GM21360 (cell line): ENCODE data around the gene RPL34.

Source experiments
- ATAC-seq: cut with Tn5 transposase; IDR thresholded peaks from one replicate; pipeline ENCODE4 v1.9.1; 2021; ENCODE audit warnings: mild to moderate bottlenecking, moderate library complexity; ENCODE audit not compliant: unreplicated experiment

Gene RPL34

GRCh38 chr4:108622828-108623227, 2.5 kb downstream of the RPL34 start:
- ATAC-seq = no peak

- no peak for ATAC-seq
Measured at GRCh38 chr4:108624263-108625056, 4.1 kb downstream of the RPL34 start.

GRCh38 chr4:108626056-108626455, 5.7 kb downstream of the RPL34 start:
- ATAC-seq = no peak

GRCh38 chr4:108628411-108628810, 8.0 kb downstream of the RPL34 start:
- ATAC-seq = no peak

- ATAC-seq = no peak
Measured at GRCh38 chr4:108635070-108635655, 14.8 kb downstream of the RPL34 start.

GRCh38 chr4:108636246-108636645, 15.9 kb downstream of the RPL34 start:
- no peak for ATAC-seq

GRCh38 chr4:108637856-108638255, 17.5 kb downstream of the RPL34 start:
- no peak for ATAC-seq

- no peak for ATAC-seq
Measured at GRCh38 chr4:108644237-108644636, 23.9 kb downstream of the RPL34 start.

- no peak for ATAC-seq
Measured at GRCh38 chr4:108646706-108647105, 26.3 kb downstream of the RPL34 start.

GRCh38 chr4:108649863-108650211, 29.5 kb downstream of the RPL34 start:
- ATAC-seq = peak; percentile 6

GRCh38 chr4:108650212-108651013, 30.0 kb downstream of the RPL34 start, which contains the start of gene OSTC:
OSTC (plus strand) TSS chr4:108650599; CDS start chr4:108650656, 57 bp downstream.
- peak; percentile 94 for ATAC-seq

- no peak for ATAC-seq
Measured at GRCh38 chr4:108651014-108651791, 30.8 kb downstream of the RPL34 start.

- no peak for ATAC-seq
Measured at GRCh38 chr4:108662629-108663028, 42.3 kb downstream of the RPL34 start.

GRCh38 chr4:108674356-108674977, 54.1 kb downstream of the RPL34 start:
- no peak for ATAC-seq
